Stimulated activated naive CD8-positive, alpha-beta T cell treated with anti-CD3 and anti-CD28 coated beads, Interleukin-15, amount 100 ng/mL, for 72 hours (primary cell): ENCODE measurements around the gene SCMH1.

Experiments
- ATAC-seq: fragments of 150-1000 bp; cut with Tn5 transposase; 2 replicates; pipeline ENCODE4 v1.10.0; 2021; ENCODE audit warnings: mild to moderate bottlenecking, moderate library complexity
- DNase-seq, 2 donors: peaks; one replicate each; pipeline ENCODE4 v3.0.0; 2021 to 2022
- H3K27ac Mint-ChIP-seq, 2 donors: one replicate each; pipeline ENCODE4 v1.8.0; 2022; ENCODE audit warnings: mild to moderate bottlenecking in 2 of 2, mixed read lengths in 2 of 2, moderate library complexity in 2 of 2
- H3K27me3 Mint-ChIP-seq: one replicate; pipeline ENCODE4 v1.8.0; 2022; ENCODE audit warnings: mixed read lengths
- H3K4me1 Mint-ChIP-seq: one replicate; pipeline ENCODE4 v1.8.0; 2022; ENCODE audit warnings: mild to moderate bottlenecking, mixed read lengths
- H3K4me3 Mint-ChIP-seq, 2 donors: one replicate each; pipeline ENCODE4 v1.8.0; 2022; ENCODE audit warnings: mild to moderate bottlenecking in 2 of 2, mixed read lengths in 2 of 2, moderate library complexity in 1 of 2
- H3K9me3 Mint-ChIP-seq, 2 donors: one replicate each; pipeline ENCODE4 v1.8.0; 2022; ENCODE audit warnings: mixed read lengths in 2 of 2

Gene SCMH1

GRCh38 chr1:40984066-40984465 is 258.0 kb downstream of the SCMH1 start:
- Mint-ChIP-seq H3K4me1 (peaks cover 62% of the 10 kb centered on the region), H3K27me3 (no peaks in the 10 kb centered on the region), H3K9me3 (no peaks in the 10 kb centered on the region), H3K4me3 (peak overlapping the region; percentile 41 to 67), H3K27ac (peak overlapping the region; percentile 80)
- DNase-seq = no peak
- ATAC-seq = no peak

GRCh38 chr1:40983286-40983685 is 258.8 kb downstream of the SCMH1 start:
- H3K4me3 Mint-ChIP-seq = peak overlapping the region; percentile 41 to 81
- peak overlapping the region in 1 of 2 donors; percentile 41 for H3K27ac Mint-ChIP-seq
- H3K9me3 Mint-ChIP-seq = no peaks in the 10 kb centered on the region
- DNase-seq (no peak), ATAC-seq (no peak)
- peaks cover 67% of the 10 kb centered on the region for H3K4me1 Mint-ChIP-seq
- H3K27me3 Mint-ChIP-seq = no peaks in the 10 kb centered on the region

- Mint-ChIP-seq H3K4me1 (peaks cover 67% of the 10 kb centered on the region), H3K27ac (no peak overlapping the region), H3K9me3 (no peaks in the 10 kb centered on the region), H3K4me3 (peak overlapping the region; percentile 47 to 81), H3K27me3 (no peaks in the 10 kb centered on the region)
- ATAC-seq (no peak), DNase-seq (no peak)
Observed at GRCh38 chr1:40982721-40983120, 259.4 kb downstream of the SCMH1 start.

- peaks cover 72% of the 10 kb centered on the region for H3K4me1 Mint-ChIP-seq
- DNase-seq = no peak
- peak overlapping the region in 1 of 2 donors; percentile 93 for H3K27ac Mint-ChIP-seq
- H3K27me3 Mint-ChIP-seq = no peaks in the 10 kb centered on the region
- ATAC-seq = no peak
- peak overlapping the region; percentile 89 to 91 for H3K4me3 Mint-ChIP-seq
- no peaks in the 10 kb centered on the region for H3K9me3 Mint-ChIP-seq
Observed at GRCh38 chr1:40981691-40982448, 260.2 kb downstream of the SCMH1 start.

- no peaks in the 10 kb centered on the region for H3K9me3 Mint-ChIP-seq
- DNase-seq = peak; percentile 52 to 65
- peaks cover 73% of the 10 kb centered on the region for H3K4me1 Mint-ChIP-seq
Observed at GRCh38 chr1:40980453-40981121, 261.5 kb downstream of the SCMH1 start.

GRCh38 chr1:40980068-40980452 is 262.0 kb downstream of the SCMH1 start:
- no peaks in the 10 kb centered on the region for H3K27me3 Mint-ChIP-seq
- DNase-seq (no peak), ATAC-seq (peak; percentile 42)
- peak overlapping the region; percentile 89 to 91 for H3K4me3 Mint-ChIP-seq
- peaks cover 70% of the 10 kb centered on the region for H3K4me1 Mint-ChIP-seq
- no peaks in the 10 kb centered on the region for H3K9me3 Mint-ChIP-seq
- H3K27ac Mint-ChIP-seq = peak overlapping the region; percentile 95 to 99

More at GRCh38 chr1:40980453-40981121, 261.5 kb downstream of the SCMH1 start:
- peak; percentile 31 for ATAC-seq
- Mint-ChIP-seq H3K27ac (peak overlapping the region; percentile 95 to 99), H3K4me3 (peak overlapping the region; percentile 89 to 91), H3K27me3 (no peaks in the 10 kb centered on the region)

GRCh38 chr1:40979241-40980067 is 262.7 kb downstream of the SCMH1 start, which contains the start of gene CTPS1:
TSS of gene CTPS1 (plus strand) at chr1:40979696. CDS start at chr1:40983291, 3,595 bp downstream.
- Mint-ChIP-seq H3K27me3 (no peaks in the 10 kb centered on the region), H3K4me3 (peak within 1 kb of the TSS; percentile 90 to 91), H3K9me3 (no peaks in the 10 kb centered on the region), H3K4me1 (peaks cover 65% of the 10 kb centered on the region), H3K27ac (peak within 1 kb of the TSS; percentile 96 to 99)
- DNase-seq = peak; percentile 94 to 96
- peak; percentile 90 for ATAC-seq

GRCh38 chr1:40978886-40979240 is 263.2 kb downstream of the SCMH1 start:
- peaks cover 59% of the 10 kb centered on the region for H3K4me1 Mint-ChIP-seq
- H3K9me3 Mint-ChIP-seq = no peaks in the 10 kb centered on the region
- DNase-seq (no peak), ATAC-seq (no peak)
- peak overlapping the region; percentile 95 to 96 for H3K27ac Mint-ChIP-seq
- H3K27me3 Mint-ChIP-seq = no peaks in the 10 kb centered on the region
- peak overlapping the region; percentile 90 for H3K4me3 Mint-ChIP-seq

- Mint-ChIP-seq H3K9me3 (no peaks in the 10 kb centered on the region), H3K4me1 (peaks cover 48% of the 10 kb centered on the region), H3K27me3 (no peaks in the 10 kb centered on the region), H3K4me3 (no peak overlapping the region), H3K27ac (no peak overlapping the region)
- DNase-seq (no peak), ATAC-seq (no peak)
Observed at GRCh38 chr1:40977716-40978115, 264.4 kb downstream of the SCMH1 start.
